A673 (cell line): ENCODE data around the gene ARHGEF7. TPM values are rescaled to one million over a fixed set of nuclear protein-coding genes. Genes with fewer than 3 reads are reported as not detected.

Experiments used
- BruUV-seq: library from RNA; stranded (reverse); fragments of 400-500 nt; replicated peaks from 2 replicates; lab custom pipeline; 2021; lab: Mats Ljungman, UMichigan
- CTCF ChIA-PET: fragments of 300-600 bp; sonication (Branson Sonifier 250); formaldehyde crosslinking; loops from one replicate; lab custom pipeline; 2022; ENCODE audit warnings: antibody characterized with exemption; lab: Charles Lee
- POLR2A ChIA-PET: fragments of 300-600 bp; sonication (Branson Sonifier 250); formaldehyde crosslinking; loops from one replicate; lab custom pipeline; 2022; ENCODE audit warnings: antibody characterized with exemption; ENCODE audit not compliant: low non-redundant PET; lab: Charles Lee
- DNase-seq: peaks from one replicate; pipeline ENCODE4 v3.0.0-alpha.2; 2015; ENCODE audit warnings: low spot score
- H3K27ac ChIP-seq: fragments of 200-600 bp; sonication (generic); 2 replicates; pipeline ENCODE4 v1.5.1; 2016; ENCODE audit warnings: mixed run types, low read depth, mild to moderate bottlenecking, mixed read lengths, antibody characterized with exemption, low read length; ENCODE audit not compliant: poor library complexity, severe bottlenecking
- H3K27me3 ChIP-seq: fragments of 200-600 bp; sonication (generic); replicated peaks from 2 replicates; pipeline ENCODE4 v1.6.1; 2017; ENCODE audit warnings: mixed run types, low read depth, mild to moderate bottlenecking, mixed read lengths, antibody characterized with exemption, low read length; ENCODE audit not compliant: insufficient read depth, poor library complexity
- H3K36me3 ChIP-seq: fragments of 200-600 bp; sonication (generic); 2 replicates; pipeline ENCODE4 v1.6.1; 2016; ENCODE audit warnings: mixed run types, mild to moderate bottlenecking, mixed read lengths, antibody characterized with exemption, low read length; ENCODE audit not compliant: insufficient read depth, poor library complexity, severe bottlenecking
- H3K4me1 ChIP-seq: fragments of 200-600 bp; sonication (generic); 2 replicates; pipeline ENCODE4 v1.6.1; 2017; ENCODE audit warnings: mixed run types, mild to moderate bottlenecking, mixed read lengths, antibody characterized with exemption, low read length; ENCODE audit not compliant: insufficient read depth, poor library complexity, severe bottlenecking
- H3K4me3 ChIP-seq: fragments of 200-600 bp; sonication (generic); 2 replicates; pipeline ENCODE4 v1.5.1; 2016; ENCODE audit warnings: low read depth, mixed run types, mild to moderate bottlenecking, mixed read lengths, low read length; ENCODE audit not compliant: poor library complexity, severe bottlenecking
- H3K9me3 ChIP-seq: fragments of 200-600 bp; sonication (generic); 2 replicates; pipeline ENCODE4 v1.6.1; 2016; ENCODE audit warnings: mixed run types, low read depth, mild to moderate bottlenecking, mixed read lengths, antibody characterized with exemption, low read length; ENCODE audit not compliant: poor library complexity, severe bottlenecking
- CTCF ChIP-seq: fragments of 300-800, 200-600 bp; sonication (generic); conservative IDR thresholded peaks from 2 replicates; pipeline ENCODE4 v1.5.1; 2017; ENCODE audit warnings: low read depth, mild to moderate bottlenecking, antibody characterized with exemption, low read length, moderate library complexity, mixed read lengths
- EZH2 ChIP-seq: fragments of 200-600 bp; sonication (generic); IDR thresholded peaks from 2 replicates; pipeline ENCODE4 v1.6.1; 2017; ENCODE audit warnings: borderline replicate concordance, low read depth, mild to moderate bottlenecking, mixed read lengths, antibody characterized with exemption, low read length; ENCODE audit not compliant: poor library complexity, severe bottlenecking
- intact Hi-C: fragments of 100-400 bp; cut with micrococcal nuclease; formaldehyde crosslinking; loops from one replicate; pipeline ENCODE4 v1.10.0; 2022; ENCODE audit not compliant: unreplicated experiment
- total RNA-seq: library from RNA; stranded (reverse); gene quantifications from 2 replicates; pipeline ENCODE4 v1.2.3, GENCODE V29; 2021

Gene ARHGEF7
- total RNA-seq, 1 experiment from 2014 or later, result 39.9 TPM

DNA sequence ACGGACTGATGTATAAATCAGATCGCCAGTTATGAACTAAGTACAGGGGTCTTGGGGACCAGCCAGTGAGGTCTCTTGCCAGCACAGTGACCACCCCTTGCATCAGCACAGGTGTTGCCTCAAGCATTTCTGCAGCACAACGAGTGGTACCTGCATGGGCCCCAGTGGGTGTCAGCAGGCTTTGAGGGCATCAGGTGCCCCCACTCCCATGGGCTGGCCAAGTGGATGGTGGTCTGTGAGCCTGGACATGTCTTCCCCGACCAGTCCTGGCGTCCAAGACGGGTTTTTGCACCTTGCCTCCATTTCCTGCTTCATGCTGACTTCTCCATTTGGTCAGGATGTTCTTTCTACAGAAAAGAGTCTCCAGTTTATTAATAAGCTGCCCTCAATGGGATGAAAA is 22.4 kb upstream of the ARHGEF7 start:
- no peak for TF ChIP-seq EZH2
- no peak for TF ChIP-seq CTCF
- peaks cover 94% of the 10 kb centered on the region for H3K27me3 ChIP-seq
- ChIA-PET POLR2A (no interaction called here), CTCF (no interaction called here)
- H3K9me3 ChIP-seq, result no peaks in the 10 kb centered on the region
- no TSS peak for BruUV-seq
- no peak overlapping the region for H3K4me3 ChIP-seq
- no peaks in the 10 kb centered on the region for H3K36me3 ChIP-seq
- intact Hi-C loops, result no loop called here
- H3K27ac ChIP-seq, result no peak overlapping the region
- no peaks in the 10 kb centered on the region for H3K4me1 ChIP-seq
- DNase-seq, result no peak

DNA sequence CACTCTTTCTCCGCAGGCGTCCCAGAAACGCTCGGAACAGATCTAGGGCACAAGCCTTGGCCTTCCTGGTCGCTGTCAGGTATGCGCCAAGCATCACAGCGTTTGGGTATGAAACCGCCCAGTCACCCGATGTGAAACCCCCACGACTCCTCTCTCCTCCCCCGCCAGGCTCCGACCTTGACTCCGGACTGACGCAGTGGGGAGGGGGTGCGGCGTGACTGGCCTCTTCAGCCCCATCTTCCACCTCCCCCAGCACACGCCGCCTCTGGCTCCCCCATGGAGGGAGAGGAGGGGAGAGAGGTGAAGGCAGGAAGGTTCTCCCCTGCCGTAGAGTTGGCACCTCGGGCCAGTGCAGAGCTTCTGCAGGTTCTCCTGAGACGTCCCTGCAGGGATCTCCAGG is 22.0 kb upstream of the ARHGEF7 start:
- ChIA-PET CTCF (no interaction called here), POLR2A (no interaction called here)
- Histone ChIP-seq H3K36me3 (no peaks in the 10 kb centered on the region), H3K9me3 (no peaks in the 10 kb centered on the region), H3K27me3 (peaks cover 94% of the 10 kb centered on the region), H3K27ac (no peak overlapping the region), H3K4me3 (no peak overlapping the region), H3K4me1 (no peaks in the 10 kb centered on the region)
- DNase-seq, result no peak
- no TSS peak for BruUV-seq
- TF ChIP-seq EZH2, result no peak
- no peak for TF ChIP-seq CTCF
- intact Hi-C loops, result no loop called here

DNA sequence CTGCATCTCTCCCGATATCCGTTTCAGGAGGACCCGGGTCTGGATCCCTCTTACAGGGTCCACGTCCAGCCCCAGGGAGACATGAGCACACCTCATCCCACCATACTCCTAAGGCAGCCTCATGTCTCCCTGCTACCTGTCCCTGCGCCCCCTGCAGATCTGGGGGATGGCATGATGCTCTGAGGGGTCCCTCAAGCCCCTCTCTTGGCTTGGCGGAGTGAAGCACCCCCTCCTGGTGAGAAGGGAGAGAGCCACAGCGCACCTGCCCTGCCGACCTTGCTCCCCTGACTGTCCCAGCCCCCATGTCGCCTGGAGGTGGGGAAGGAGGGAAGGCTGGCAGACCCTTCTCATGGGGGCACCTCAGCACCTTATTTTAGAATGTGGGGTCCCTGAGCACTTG is 21.5 kb upstream of the ARHGEF7 start:
- Histone ChIP-seq H3K4me1 (no peaks in the 10 kb centered on the region), H3K36me3 (no peaks in the 10 kb centered on the region), H3K27me3 (peaks cover 95% of the 10 kb centered on the region), H3K9me3 (no peaks in the 10 kb centered on the region), H3K4me3 (no peak overlapping the region), H3K27ac (no peak overlapping the region)
- DNase-seq, result no peak
- POLR2A ChIA-PET, result no interaction called here
- intact Hi-C loops, result no loop called here
- TF ChIP-seq EZH2, result no peak
- no TSS peak for BruUV-seq
- CTCF ChIA-PET, result no interaction called here
